ENCODE results near the gene PTPRC.

The PTPRC gene

DNA sequence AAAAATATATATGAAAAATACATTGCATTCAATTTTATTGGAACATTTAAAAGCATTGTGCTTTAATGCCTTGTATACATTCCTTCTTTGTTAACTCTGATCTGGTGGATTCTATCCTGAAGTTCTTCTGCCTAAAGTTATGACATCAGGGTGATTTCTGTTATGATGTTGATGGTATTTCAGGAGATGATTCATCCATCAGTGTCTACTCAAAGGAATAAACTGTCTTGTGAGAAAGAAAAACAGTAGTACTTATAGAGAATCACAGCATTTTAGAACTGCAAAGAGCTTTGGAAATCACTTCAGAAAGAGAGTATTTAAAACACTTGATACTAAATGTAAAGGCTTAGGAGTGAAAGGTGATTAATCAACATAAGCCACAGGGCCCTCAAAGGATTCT, 155.7 kb downstream of the PTPRC start:
- no peak for DNase-seq (ENCODE audit: low spot score)
- H3K4me3 ChIP-seq = no peak overlapping the region
- H3K27ac ChIP-seq = no peak overlapping the region
- TF ChIP-seq, protein P1, sequence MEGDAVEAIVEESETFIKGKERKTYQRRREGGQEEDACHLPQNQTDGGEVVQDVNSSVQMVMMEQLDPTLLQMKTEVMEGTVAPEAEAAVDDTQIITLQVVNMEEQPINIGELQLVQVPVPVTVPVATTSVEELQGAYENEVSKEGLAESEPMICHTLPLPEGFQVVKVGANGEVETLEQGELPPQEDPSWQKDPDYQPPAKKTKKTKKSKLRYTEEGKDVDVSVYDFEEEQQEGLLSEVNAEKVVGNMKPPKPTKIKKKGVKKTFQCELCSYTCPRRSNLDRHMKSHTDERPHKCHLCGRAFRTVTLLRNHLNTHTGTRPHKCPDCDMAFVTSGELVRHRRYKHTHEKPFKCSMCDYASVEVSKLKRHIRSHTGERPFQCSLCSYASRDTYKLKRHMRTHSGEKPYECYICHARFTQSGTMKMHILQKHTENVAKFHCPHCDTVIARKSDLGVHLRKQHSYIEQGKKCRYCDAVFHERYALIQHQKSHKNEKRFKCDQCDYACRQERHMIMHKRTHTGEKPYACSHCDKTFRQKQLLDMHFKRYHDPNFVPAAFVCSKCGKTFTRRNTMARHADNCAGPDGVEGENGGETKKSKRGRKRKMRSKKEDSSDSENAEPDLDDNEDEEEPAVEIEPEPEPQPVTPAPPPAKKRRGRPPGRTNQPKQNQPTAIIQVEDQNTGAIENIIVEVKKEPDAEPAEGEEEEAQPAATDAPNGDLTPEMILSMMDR (IDR thresholded peaks at IDR 0.05) = no peak

DNA sequence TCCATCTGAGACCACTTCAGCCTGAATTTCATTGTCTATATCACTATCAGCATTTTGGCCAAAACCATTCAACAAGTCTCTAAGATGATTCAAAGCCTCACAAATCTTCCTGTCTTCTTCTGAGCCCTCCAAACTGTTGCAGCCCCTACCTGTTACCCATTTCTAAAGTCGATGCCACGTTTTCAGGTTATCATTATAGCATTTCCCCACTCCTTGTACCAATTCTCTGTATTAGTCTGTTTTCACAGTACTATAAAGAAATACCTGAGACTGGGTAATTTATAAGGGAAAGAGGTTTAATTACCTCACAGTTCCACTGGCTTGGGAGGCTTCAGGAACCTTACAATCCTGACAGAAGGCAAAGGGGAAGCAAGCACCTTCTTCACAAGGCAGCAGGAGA, 158.8 kb downstream of the PTPRC start:
- no peak overlapping the region for H3K4me3 ChIP-seq
- no peak overlapping the region for H3K27ac ChIP-seq
- no peak for DNase-seq (ENCODE audit: low spot score)
- TF ChIP-seq, protein P1 (IDR thresholded peaks at IDR 0.05) = no peak

DNA sequence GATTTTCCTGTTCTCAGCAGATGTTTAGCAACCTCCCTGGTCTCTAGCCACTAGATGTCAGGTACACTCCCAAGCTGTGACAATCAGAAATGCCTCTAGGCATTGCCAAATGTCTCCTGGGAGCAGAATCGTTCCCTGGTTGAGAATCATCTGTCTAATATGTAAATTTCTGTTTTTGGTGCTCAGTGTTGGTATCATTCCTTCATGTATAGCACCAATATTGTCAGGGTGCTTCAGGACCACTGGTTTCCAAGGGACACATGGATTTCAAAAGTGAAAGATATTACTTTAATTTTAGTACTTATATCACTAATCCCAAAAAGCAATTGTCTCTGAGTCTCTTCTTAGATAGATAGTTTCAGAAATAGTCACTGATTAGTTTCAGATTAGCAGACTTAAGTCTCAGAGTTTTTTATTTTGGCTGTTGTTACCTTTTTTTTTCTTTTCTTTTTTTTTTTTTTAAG, 160.1 kb downstream of the PTPRC start:
- DNase-seq (ENCODE audit: low spot score) = no peak
- TF ChIP-seq, protein P1 (IDR thresholded peaks at IDR 0.05) = no peak
- Histone ChIP-seq H3K4me3 (no peak overlapping the region), H3K27ac (no peak overlapping the region)

- Histone ChIP-seq H3K27ac (no peak overlapping the region), H3K4me3 (no peak overlapping the region)
- DNase-seq (ENCODE audit: low spot score) = no peak
- TF ChIP-seq, protein P1 (IDR thresholded peaks at IDR 0.05) = no peak
These were observed 166.8 kb downstream of the PTPRC start for GRCh38 chr1:198805498-198806151.

DNA sequence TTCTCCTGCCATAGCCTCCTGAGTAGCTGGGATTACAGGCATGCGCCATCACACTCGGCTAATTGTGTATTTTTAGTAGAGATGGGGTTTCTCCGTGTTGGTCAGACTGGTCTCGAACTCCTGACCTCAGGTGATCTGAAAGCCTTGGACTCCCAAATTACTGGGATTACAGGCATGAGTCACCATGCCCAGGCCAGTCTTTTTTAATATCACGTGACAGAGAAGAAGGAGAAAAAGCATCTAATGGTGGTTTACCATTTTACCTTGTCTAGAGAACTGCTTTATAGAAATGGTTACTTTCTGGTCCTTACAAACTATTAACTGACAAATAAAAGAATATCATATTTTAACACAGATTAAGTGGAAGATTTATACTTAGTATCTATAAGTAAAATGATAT, 168.0 kb downstream of the PTPRC start:
- DNase-seq (ENCODE audit: low spot score) = no peak
- TF ChIP-seq, protein P1 (IDR thresholded peaks at IDR 0.05) = no peak

More for the DNA sequence above, 168.0 kb downstream of the PTPRC start:
- H3K4me3 ChIP-seq = no peak overlapping the region
- H3K27ac ChIP-seq = no peak overlapping the region
